Measurements from ENCODE around the gene SLC10A1.

SLC10A1 gene

DNA sequence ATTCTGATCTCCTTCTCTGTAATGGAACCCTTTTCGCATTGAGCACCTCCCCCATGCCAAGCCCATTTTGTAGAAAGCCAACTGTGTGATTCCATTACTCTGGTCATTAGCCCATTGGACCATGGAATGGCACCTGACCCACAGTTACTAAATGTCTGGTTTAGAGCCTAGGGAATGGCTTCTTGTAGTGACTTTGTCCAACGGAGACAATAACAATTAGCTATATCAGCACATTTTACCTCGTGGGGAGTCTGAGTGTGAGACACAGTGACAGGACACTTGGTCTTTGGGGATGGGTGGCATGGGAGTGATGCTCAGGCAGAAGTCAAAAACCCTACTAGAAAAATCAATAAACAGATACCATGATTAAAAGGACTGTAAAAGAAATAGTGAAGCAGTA, 10.4 kb downstream of the SLC10A1 start:
- TF ChIP-seq, protein P1, sequence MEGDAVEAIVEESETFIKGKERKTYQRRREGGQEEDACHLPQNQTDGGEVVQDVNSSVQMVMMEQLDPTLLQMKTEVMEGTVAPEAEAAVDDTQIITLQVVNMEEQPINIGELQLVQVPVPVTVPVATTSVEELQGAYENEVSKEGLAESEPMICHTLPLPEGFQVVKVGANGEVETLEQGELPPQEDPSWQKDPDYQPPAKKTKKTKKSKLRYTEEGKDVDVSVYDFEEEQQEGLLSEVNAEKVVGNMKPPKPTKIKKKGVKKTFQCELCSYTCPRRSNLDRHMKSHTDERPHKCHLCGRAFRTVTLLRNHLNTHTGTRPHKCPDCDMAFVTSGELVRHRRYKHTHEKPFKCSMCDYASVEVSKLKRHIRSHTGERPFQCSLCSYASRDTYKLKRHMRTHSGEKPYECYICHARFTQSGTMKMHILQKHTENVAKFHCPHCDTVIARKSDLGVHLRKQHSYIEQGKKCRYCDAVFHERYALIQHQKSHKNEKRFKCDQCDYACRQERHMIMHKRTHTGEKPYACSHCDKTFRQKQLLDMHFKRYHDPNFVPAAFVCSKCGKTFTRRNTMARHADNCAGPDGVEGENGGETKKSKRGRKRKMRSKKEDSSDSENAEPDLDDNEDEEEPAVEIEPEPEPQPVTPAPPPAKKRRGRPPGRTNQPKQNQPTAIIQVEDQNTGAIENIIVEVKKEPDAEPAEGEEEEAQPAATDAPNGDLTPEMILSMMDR (IDR thresholded peaks at IDR 0.05; ENCODE audit: insufficient read depth, low read depth, low read length, missing control alignments) = no peak
- no peak for DNase-seq (ENCODE audit: low read depth)
- no peak overlapping the region for H3K4me3 ChIP-seq (ENCODE audit: low read depth, low read length)

DNA sequence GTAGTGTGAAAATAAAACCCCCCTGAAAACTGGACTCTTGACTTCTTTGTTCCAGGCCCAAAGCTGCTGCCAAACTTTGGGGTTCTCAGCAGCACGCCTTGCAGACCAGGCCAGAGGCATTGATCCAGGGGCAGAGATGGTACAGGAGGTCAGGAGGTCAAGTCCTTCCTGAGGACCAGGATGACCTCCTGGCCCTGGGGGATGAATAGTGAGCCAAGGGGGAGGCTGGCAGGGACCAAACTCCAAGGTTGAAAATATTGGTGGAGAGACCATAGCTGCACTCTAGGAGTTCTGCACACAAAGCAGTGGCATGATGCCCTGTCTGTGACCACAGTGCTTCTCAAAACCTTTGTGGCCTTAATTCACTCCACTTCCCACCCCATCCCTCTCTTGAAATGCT, 12.1 kb downstream of the SLC10A1 start:
- TF ChIP-seq, protein P1 (IDR thresholded peaks at IDR 0.05; ENCODE audit: insufficient read depth, low read depth, low read length, missing control alignments) = no peak
- no peak overlapping the region for H3K4me3 ChIP-seq (ENCODE audit: low read depth, low read length)
- DNase-seq (ENCODE audit: low read depth) = no peak

- DNase-seq (ENCODE audit: low read depth) = no peak
- TF ChIP-seq, protein P1 (IDR thresholded peaks at IDR 0.05; ENCODE audit: insufficient read depth, low read depth, low read length, missing control alignments) = no peak
- H3K4me3 ChIP-seq (ENCODE audit: low read depth, low read length) = no peak overlapping the region
Observed at GRCh38 chr14:69780952-69781351, 16.1 kb downstream of the SLC10A1 start.

GRCh38 chr14:69780092-69780491, 16.9 kb downstream of the SLC10A1 start:
- DNase-seq (ENCODE audit: low read depth) = no peak
- TF ChIP-seq, protein P1 (IDR thresholded peaks at IDR 0.05; ENCODE audit: insufficient read depth, low read depth, low read length, missing control alignments) = no peak

GRCh38 chr14:69779088-69779487, 18.0 kb downstream of the SLC10A1 start:
- no peak overlapping the region for H3K4me3 ChIP-seq (ENCODE audit: low read depth, low read length)
- DNase-seq (ENCODE audit: low read depth) = no peak
- TF ChIP-seq, protein P1 (IDR thresholded peaks at IDR 0.05; ENCODE audit: insufficient read depth, low read depth, low read length, missing control alignments) = no peak

More at GRCh38 chr14:69780092-69780491, 16.9 kb downstream of the SLC10A1 start:
- no peak overlapping the region for H3K4me3 ChIP-seq (ENCODE audit: low read depth, low read length)

DNA sequence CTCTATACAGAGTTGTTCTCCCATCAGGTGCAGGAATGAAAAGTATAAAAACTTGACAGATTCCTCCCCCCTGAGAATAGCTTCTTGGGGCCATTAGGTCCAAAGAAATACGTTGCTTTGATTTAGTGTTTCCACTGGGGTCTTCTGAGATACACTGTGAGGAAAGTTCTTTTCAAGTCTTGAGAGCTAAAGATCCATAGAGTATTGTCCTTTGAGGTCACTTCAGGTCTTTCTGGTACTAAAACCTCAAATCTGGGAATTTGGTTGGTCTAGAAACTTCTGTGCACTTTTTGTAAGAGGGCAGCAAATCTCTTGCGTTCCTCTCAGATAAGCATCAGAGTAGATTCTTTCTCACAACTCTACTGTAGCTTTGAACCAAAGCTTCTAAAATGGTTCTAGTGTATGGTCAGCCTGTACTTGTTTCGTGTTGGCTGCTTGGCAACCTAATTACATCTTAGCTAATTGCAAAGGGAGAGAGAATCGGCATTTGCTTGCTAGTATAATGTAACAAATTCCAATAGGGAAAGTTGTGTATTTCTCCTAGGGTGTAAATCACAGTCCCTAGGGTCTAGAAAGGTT, 20.1 kb downstream of the SLC10A1 start:
- no peak for DNase-seq (ENCODE audit: low read depth)
- no peak overlapping the region for H3K4me3 ChIP-seq (ENCODE audit: low read depth, low read length)
- TF ChIP-seq, protein P1 (IDR thresholded peaks at IDR 0.05; ENCODE audit: insufficient read depth, low read depth, low read length, missing control alignments) = no peak

DNA sequence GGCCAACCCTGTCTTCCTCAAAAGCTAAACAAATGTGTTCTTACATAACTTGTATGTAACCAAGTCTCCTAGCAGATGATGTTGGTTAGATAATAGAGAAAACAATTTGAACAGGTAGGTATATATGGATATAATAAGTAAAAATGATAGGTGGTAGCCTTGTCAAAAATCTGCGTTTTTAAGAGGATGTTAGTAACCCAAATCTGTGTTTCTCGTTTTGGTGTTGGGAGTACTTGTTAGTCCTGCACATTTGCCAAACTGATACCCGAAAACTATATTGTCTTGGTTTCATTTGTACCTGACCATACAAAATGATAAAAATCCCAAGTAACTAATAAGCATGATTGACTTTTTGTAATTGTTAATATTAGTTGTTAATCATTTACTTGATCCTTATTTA, 22.0 kb downstream of the SLC10A1 start:
- TF ChIP-seq, protein P1 (IDR thresholded peaks at IDR 0.05; ENCODE audit: insufficient read depth, low read depth, low read length, missing control alignments) = no peak
- DNase-seq (ENCODE audit: low read depth) = no peak
- H3K4me3 ChIP-seq (ENCODE audit: low read depth, low read length) = no peak overlapping the region
